ENCODE results near the gene FAR2.

- no peak for TF ChIP-seq CTCF (IDR thresholded peaks at IDR 0.05)
- no peak for TF ChIP-seq POLR2A (IDR thresholded peaks at IDR 0.05)
Observed at GRCh38 chr12:29316752-29317151, 167.7 kb downstream of the FAR2 start.
